Measurements from ENCODE around the gene SYVN1.

The SYVN1 gene

DNA sequence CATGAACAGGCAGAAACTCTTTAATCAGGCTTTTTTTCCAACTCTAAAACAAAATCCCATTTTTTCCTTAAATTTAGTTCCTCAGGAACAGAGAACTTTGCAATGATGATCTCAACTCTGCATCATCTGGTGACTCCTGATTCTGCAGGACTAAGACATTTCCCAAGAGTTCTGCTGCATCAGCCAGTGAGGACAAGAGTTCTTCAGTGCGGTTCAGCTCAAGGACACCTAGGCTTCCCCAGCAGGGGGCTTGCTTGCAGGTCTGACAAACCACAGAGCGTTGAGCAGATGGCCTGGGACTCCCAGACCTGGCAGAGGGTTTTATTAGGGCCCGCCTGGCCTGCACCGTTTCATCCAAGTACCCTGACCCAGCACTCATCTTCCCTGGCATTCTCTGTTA is 56.9 kb downstream of the SYVN1 start:
- ChIA-PET CTCF (interaction anchor here (0.5 to 2.2 kb wide), 11 partner anchors 7 to 659 kb away, joined by 3 to 8 read pairs (median 3); partner anchors contain the start of gene SAC3D1), POLR2A (interaction anchor here (0.7 kb wide), 1 partner anchor 13 kb away, joined by 3 read pairs; no protein-coding TSS in a partner anchor)
- no peaks in the 10 kb centered on the region for H3K9me3 ChIP-seq (ENCODE audit: control insufficient read depth, insufficient read depth, low read depth, low read length)
- H3K4me3 ChIP-seq (ENCODE audit: low read depth, low read length), result no peak overlapping the region
- H3K36me3 ChIP-seq (ENCODE audit: control insufficient read depth in 2 of 2, insufficient read depth in 1 of 2, low read length in 2 of 2), result peaks cover 5 to 66% of the 10 kb centered on the region in 2 experiments; a peak in 2 of 3 replicates
- no peaks in the 10 kb centered on the region for H3K4me1 ChIP-seq (ENCODE audit: control insufficient read depth, insufficient read depth, low read length)
- no peak overlapping the region for H3K27ac ChIP-seq (ENCODE audit: extremely low read depth, low read depth, low read length)
- TF ChIP-seq IKZF3 (tag by site-specific recombination; IDR thresholded peaks at IDR 0.05), result no peak
- TF ChIP-seq ZBTB17 (tag by site-specific recombination; IDR thresholded peaks at IDR 0.05), result 0 out of 2 replicates have a peak, but pooled peaks have one; percentile 40

All from HEK293 (cell line).